Fibroblast of lung (primary cell): ENCODE results near the gene SMG6. TPM values are rescaled to one million over a fixed set of nuclear protein-coding genes. Genes with fewer than 3 reads are reported as not detected.

Experiments used
- DNase-seq, 2 donors: peaks; one replicate each; pipeline versions ENCODE4 v3.0.0 to v3.0.0-alpha.2; 2010; ENCODE audit warnings: low read depth in 2 of 2
- H2AFZ ChIP-seq: 2 replicates; pipeline ENCODE4 v1.5.1; 2012; ENCODE audit warnings: low read length, control low read depth, inconsistent platforms
- H3K27ac ChIP-seq: 2 replicates; pipeline ENCODE4 v1.5.1; 2011; ENCODE audit warnings: low read length, control low read depth; ENCODE audit not compliant: insufficient read depth
- H3K27me3 ChIP-seq: 2 replicates; pipeline ENCODE4 v1.5.1; 2011; ENCODE audit warnings: mild to moderate bottlenecking, low read length; ENCODE audit not compliant: control insufficient read depth, insufficient read depth
- H3K36me3 ChIP-seq: 2 replicates; pipeline ENCODE4 v1.5.1; 2011; ENCODE audit warnings: low read length; ENCODE audit not compliant: control insufficient read depth, insufficient read depth
- H3K4me1 ChIP-seq: 2 replicates; pipeline ENCODE4 v1.5.1; 2011; ENCODE audit warnings: low read length; ENCODE audit not compliant: control insufficient read depth, insufficient read depth; ENCODE audit errors: extremely low read depth
- H3K4me2 ChIP-seq: 2 replicates; pipeline ENCODE4 v1.5.1; 2011; ENCODE audit warnings: low read length, control low read depth; ENCODE audit not compliant: insufficient read depth; ENCODE audit errors: extremely low read depth
- H3K4me3 ChIP-seq, 4 experiments: fragments of 200-600 bp in 1 of 4; sonication (generic) in 1 of 4; replicated peaks in 1 of 4; 2 replicates each; pipeline ENCODE4 v1.5.1; 2011 to 2016; ENCODE audit warnings: low read length in 4 of 4, low read depth in 3 of 4, mild to moderate bottlenecking in 3 of 4, control low read depth in 2 of 4, inconsistent platforms in 1 of 4, mixed read lengths in 1 of 4; ENCODE audit not compliant: insufficient read depth in 1 of 4; ENCODE audit errors: control extremely low read depth in 1 of 4
- H3K79me2 ChIP-seq: 2 replicates; pipeline ENCODE4 v1.5.1; 2012; ENCODE audit warnings: mild to moderate bottlenecking, low read length, inconsistent platforms; ENCODE audit not compliant: control insufficient read depth, insufficient read depth
- H3K9ac ChIP-seq: 2 replicates; pipeline ENCODE4 v1.5.1; 2011; ENCODE audit warnings: mild to moderate bottlenecking, low read length, control low read depth; ENCODE audit not compliant: insufficient read depth
- H3K9me3 ChIP-seq: 2 replicates; pipeline ENCODE4 v1.5.1; 2012; ENCODE audit warnings: low read depth, low read length; ENCODE audit not compliant: control insufficient read depth, insufficient read depth
- H4K20me1 ChIP-seq: 2 replicates; pipeline ENCODE4 v1.5.1; 2011; ENCODE audit warnings: low read length; ENCODE audit not compliant: control insufficient read depth, insufficient read depth; ENCODE audit errors: extremely low read depth
- CTCF ChIP-seq, 2 donors: IDR thresholded peaks in 1 of 2; conservative IDR thresholded peaks in 1 of 2; 1 replicate in 1 of 2; 2 replicates in 1 of 2; pipeline ENCODE4 v1.5.1; 2011 to 2012; ENCODE audit warnings: low read length in 2 of 2, control low read depth in 1 of 2, inconsistent platforms in 1 of 2, low read depth in 1 of 2, mild to moderate bottlenecking in 1 of 2
- EZH2 ChIP-seq: IDR thresholded peaks from 2 replicates; pipeline ENCODE4 v1.5.1; 2012; ENCODE audit warnings: low read length, control low read depth, mild to moderate bottlenecking; ENCODE audit errors: missing control alignments
- polyA plus RNA-seq, 2 donors: library from polyadenylated mRNA; depleted of rRNA in 1 of 2; stranded (reverse) in 1 of 2; unstranded in 1 of 2; fragments of >200 nt; gene quantifications; 2 replicates each; pipeline ENCODE4 v1.2.1, GENCODE V29; 2011 to 2012; ENCODE audit warnings: missing spikeins in 1 of 2
- total RNA-seq: library from RNA; depleted of rRNA; stranded (reverse); fragments of >200 nt; gene quantifications from 2 replicates; pipeline ENCODE4 v1.2.1, GENCODE V29; 2014

The SMG6 gene
- total and polyA plus RNA-seq, 2 donors (not counting 1 experiment from before 2014, with no cell fraction given): 14.7 to 29.9 TPM

DNA sequence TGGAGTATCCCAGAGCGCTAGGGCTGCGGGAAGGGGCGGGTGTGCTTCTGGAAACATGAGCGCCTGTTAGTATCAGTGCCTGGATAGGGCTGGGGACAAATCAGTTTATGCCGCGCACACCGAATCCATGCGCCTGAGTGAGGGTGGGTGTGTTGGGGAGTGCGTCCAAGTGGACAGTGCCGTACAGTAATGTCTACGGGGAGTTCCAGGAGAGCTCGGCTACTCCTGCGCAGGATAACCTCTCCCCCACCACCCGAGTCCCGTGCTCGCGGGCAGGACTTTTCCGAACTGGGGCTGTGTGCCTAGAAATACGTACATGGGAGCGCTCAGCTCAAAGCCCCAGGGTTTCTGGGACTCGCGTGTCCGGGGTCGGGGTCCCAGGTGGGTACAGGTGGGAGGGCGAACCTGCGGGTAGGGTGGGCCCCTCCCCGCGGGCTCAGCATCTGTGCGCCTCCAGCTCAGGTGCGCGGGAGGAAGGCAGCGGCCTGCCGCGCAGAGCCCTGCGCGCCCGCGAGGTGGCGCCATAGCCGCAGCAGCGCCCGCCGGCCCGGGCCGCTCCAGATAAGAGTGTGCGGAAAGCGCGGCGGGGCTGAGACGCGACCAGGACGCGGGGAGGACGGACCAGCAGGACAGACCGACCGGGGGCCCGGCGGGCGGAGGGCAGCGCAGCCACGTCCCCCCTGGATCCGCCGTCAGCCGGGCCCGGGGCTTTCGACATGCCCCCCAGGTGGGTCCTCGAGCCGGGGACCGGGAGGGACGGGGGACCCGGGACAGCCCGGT lies 248.9 kb downstream of the SMG6 start, which contains the start of gene HIC1:
Gene HIC1, plus strand, starts transcription at position 592 of the 780 bp plus-strand sequence. CDS start 1,588 bp downstream, outside the sequence.
- H3K36me3 ChIP-seq: peaks cover 18% of the 10 kb centered on the region
- H2AFZ ChIP-seq: no peak within 1 kb of the TSS
- no peaks in the 10 kb centered on the region for H4K20me1 ChIP-seq
- H3K4me3 ChIP-seq: peak within 1 kb of the TSS; percentile 44 to 80 (median 78)
- peak within 1 kb of the TSS; percentile 88 for H3K27ac ChIP-seq
- peaks cover 4% of the 10 kb centered on the region for H3K4me1 ChIP-seq
- peaks cover 46% of the 10 kb centered on the region for H3K79me2 ChIP-seq
- peak; percentile 76 to 80 for DNase-seq
- H3K4me2 ChIP-seq: peak within 1 kb of the TSS; percentile 85
- H3K9ac ChIP-seq: peak within 1 kb of the TSS; percentile 93
- H3K27me3 ChIP-seq: no peaks in the 10 kb centered on the region
- TF ChIP-seq CTCF (conservative IDR thresholded peaks at IDR 0.05 in 1 of 2, IDR thresholded peaks at IDR 0.05 in 1 of 2; ENCODE audit: low read depth in 1 of 2, low read length in 2 of 2) (peak; percentile 49 to 82), EZH2 (no peak)
- no peaks in the 10 kb centered on the region for H3K9me3 ChIP-seq

GRCh38 chr17:2054262-2054511 lies 249.4 kb downstream of the SMG6 start:
- Histone ChIP-seq H3K36me3 (peaks cover 18% of the 10 kb centered on the region), H3K27me3 (no peaks in the 10 kb centered on the region), H3K27ac (peak overlapping the region; percentile 8), H3K79me2 (peaks cover 41% of the 10 kb centered on the region), H3K9me3 (no peaks in the 10 kb centered on the region), H3K4me2 (peak overlapping the region; percentile 57), H3K9ac (peak overlapping the region; percentile 64), H3K4me1 (peaks cover 2% of the 10 kb centered on the region), H4K20me1 (no peaks in the 10 kb centered on the region), H2AFZ (no peak overlapping the region), H3K4me3 (peak overlapping the region; percentile 30 to 80 (median 44))
- no peak for DNase-seq
- TF ChIP-seq EZH2: no peak
- TF ChIP-seq CTCF (conservative IDR thresholded peaks at IDR 0.05 in 1 of 2, IDR thresholded peaks at IDR 0.05 in 1 of 2; ENCODE audit: low read depth in 1 of 2, low read length in 2 of 2): no peak

- Histone ChIP-seq H3K4me2 (peak overlapping the region; percentile 57), H3K27me3 (no peaks in the 10 kb centered on the region), H3K36me3 (peaks cover 18% of the 10 kb centered on the region), H3K79me2 (peaks cover 35% of the 10 kb centered on the region), H3K4me3 (peak overlapping the region; percentile 30 to 80 (median 44)), H2AFZ (no peak overlapping the region), H4K20me1 (no peaks in the 10 kb centered on the region), H3K27ac (peak overlapping the region; percentile 8), H3K9ac (peak overlapping the region; percentile 64), H3K9me3 (no peaks in the 10 kb centered on the region), H3K4me1 (peaks cover 5% of the 10 kb centered on the region)
- TF ChIP-seq EZH2 (no peak), CTCF (conservative IDR thresholded peaks at IDR 0.05 in 1 of 2, IDR thresholded peaks at IDR 0.05 in 1 of 2; ENCODE audit: low read depth in 1 of 2, low read length in 2 of 2) (peak; percentile 49 to 56)
- peak; percentile 77 for DNase-seq
Measured at GRCh38 chr17:2053380-2054261, 250.0 kb downstream of the SMG6 start.
